Bronchial epithelial cell (primary cell): ENCODE results near the gene KDM4C. TPM values are rescaled to one million over a fixed set of nuclear protein-coding genes. Genes with fewer than 3 reads are reported as not detected.

ENCODE experiments used
- DNase-seq: peaks from one replicate; pipeline ENCODE4 v3.0.0-alpha.2; 2010; ENCODE audit warnings: low read depth
- FAIRE-seq: peaks from 2 replicates; lab custom pipeline; 2011; peaks lifted over from hg19 to GRCh38; lab: Jason Lieb, UNC
- H3K27me3 ChIP-seq: 2 replicates; pipeline ENCODE4 v1.5.1; 2011; ENCODE audit warnings: low read length; ENCODE audit not compliant: control insufficient read depth, insufficient read depth
- H3K36me3 ChIP-seq: 2 replicates; pipeline ENCODE4 v1.5.1; 2011; ENCODE audit warnings: low read length; ENCODE audit not compliant: control insufficient read depth, insufficient read depth
- H3K4me3 ChIP-seq: 2 replicates; pipeline ENCODE4 v1.5.1; 2011; ENCODE audit warnings: mild to moderate bottlenecking, low read depth, low read length, control low read depth
- CTCF ChIP-seq: IDR thresholded peaks from 2 replicates; pipeline ENCODE4 v1.5.1; 2011; ENCODE audit warnings: mild to moderate bottlenecking, moderate library complexity, low read length, control low read depth, inconsistent platforms; ENCODE audit not compliant: insufficient read depth, severe bottlenecking
- total RNA-seq: library from RNA; depleted of rRNA; stranded (reverse); fragments of >200 nt; gene quantifications from 2 replicates; pipeline ENCODE4 v1.2.1, GENCODE V29; 2014

The KDM4C gene
- total RNA-seq, 1 donor from 2014 or later, result 36.6 TPM

- no peak for TF ChIP-seq CTCF
- no peak for DNase-seq
- no peak for FAIRE-seq
- Histone ChIP-seq H3K27me3 (no peaks in the 10 kb centered on the region), H3K4me3 (no peak overlapping the region), H3K36me3 (peaks cover 2% of the 10 kb centered on the region)
Measured at GRCh38 chr9:7144265-7145046, 386.7 kb downstream of the KDM4C start.

- FAIRE-seq, result no peak
- no peak for TF ChIP-seq CTCF
- H3K36me3 ChIP-seq, result peaks cover 2% of the 10 kb centered on the region
Measured at GRCh38 chr9:7145361-7146069, 387.7 kb downstream of the KDM4C start.

GRCh38 chr9:7146582-7146981, 388.8 kb downstream of the KDM4C start:
- Histone ChIP-seq H3K4me3 (no peak overlapping the region), H3K27me3 (no peaks in the 10 kb centered on the region), H3K36me3 (peaks cover 2% of the 10 kb centered on the region)
- DNase-seq (peak; percentile 68), FAIRE-seq (peak; percentile 43)
- no peak for TF ChIP-seq CTCF

More at GRCh38 chr9:7145361-7146069, 387.7 kb downstream of the KDM4C start:
- Histone ChIP-seq H3K27me3 (no peaks in the 10 kb centered on the region), H3K4me3 (no peak overlapping the region)
- DNase-seq, result no peak

GRCh38 chr9:7147121-7148090, 389.6 kb downstream of the KDM4C start:
- H3K36me3 ChIP-seq, result peaks cover 2% of the 10 kb centered on the region
- no peak for FAIRE-seq
- no peak for TF ChIP-seq CTCF
- H3K27me3 ChIP-seq, result no peaks in the 10 kb centered on the region
- H3K4me3 ChIP-seq, result no peak overlapping the region
- no peak for DNase-seq

- peak; percentile 58 for FAIRE-seq
- Histone ChIP-seq H3K27me3 (no peaks in the 10 kb centered on the region), H3K4me3 (no peak overlapping the region), H3K36me3 (peaks cover 2% of the 10 kb centered on the region)
- TF ChIP-seq CTCF, result no peak
- no peak for DNase-seq
Measured at GRCh38 chr9:7148243-7148765, 390.5 kb downstream of the KDM4C start.
